DMS153 treated with DMSO at 0.1 percent for 48 hours (cell line): ENCODE data around the gene BOLA2.
"Not testable (repeated sequence)": the region's sequence is repeated elsewhere in the genome, so short reads cannot be mapped to it uniquely, and the experiment has no call there.

Source experiments
- DNase-seq: peaks from one replicate; lab custom pipeline; 2025; ENCODE audit not compliant: unreplicated experiment; lab: John Stamatoyannopoulos, UW

BOLA2 gene

DNA sequence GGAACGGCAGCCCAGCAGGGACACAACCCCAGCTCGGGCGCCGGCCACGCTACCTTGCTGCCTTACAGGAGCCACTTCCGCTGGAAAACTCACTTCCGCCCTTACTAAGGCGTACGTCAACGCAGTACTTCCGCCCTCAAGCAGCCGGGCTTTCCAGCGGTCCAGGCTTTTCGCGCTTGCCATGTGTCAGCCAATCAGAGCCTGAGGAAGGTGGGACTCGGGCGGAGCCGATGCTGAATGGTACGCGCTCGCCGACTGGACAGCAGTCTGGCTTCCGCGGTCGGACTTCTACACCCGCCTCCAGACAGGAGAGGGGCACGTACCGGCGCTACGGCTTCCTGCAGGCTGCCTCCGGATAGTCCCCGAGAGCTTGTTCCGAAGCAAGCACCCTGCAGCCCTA lies at the start of gene BOLA2, which contains the start of gene SLX1B:
Gene BOLA2 (minus strand): TSS at position 83 of the 400 bp plus-strand sequence. CDS start 98 bp downstream, outside the sequence.
Gene SLX1B (plus strand): TSS at position 265 of the 400 bp plus-strand sequence.
- not testable (repeated sequence) for DNase-seq

DNA sequence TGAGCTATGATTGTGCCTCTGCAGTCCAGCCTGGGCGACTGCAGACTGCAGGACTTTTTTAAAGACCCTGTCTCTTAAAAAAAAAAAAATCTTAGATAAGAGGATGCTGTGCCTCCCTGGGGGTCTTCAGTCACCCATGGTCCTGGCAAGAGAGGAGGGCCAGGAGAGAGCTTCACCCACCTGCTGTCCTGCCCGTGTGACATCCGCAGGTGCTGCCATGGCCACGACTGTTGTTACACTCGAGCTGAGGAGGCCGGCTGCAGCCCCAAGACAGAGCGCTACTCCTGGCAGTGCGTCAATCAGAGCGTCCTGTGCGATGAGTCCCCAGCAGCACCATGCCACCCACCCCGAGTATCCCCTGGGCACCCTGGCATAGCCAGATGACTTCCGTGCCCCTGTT lies 28.1 kb upstream of the BOLA2 start:
- not testable (repeated sequence) for DNase-seq

DNA sequence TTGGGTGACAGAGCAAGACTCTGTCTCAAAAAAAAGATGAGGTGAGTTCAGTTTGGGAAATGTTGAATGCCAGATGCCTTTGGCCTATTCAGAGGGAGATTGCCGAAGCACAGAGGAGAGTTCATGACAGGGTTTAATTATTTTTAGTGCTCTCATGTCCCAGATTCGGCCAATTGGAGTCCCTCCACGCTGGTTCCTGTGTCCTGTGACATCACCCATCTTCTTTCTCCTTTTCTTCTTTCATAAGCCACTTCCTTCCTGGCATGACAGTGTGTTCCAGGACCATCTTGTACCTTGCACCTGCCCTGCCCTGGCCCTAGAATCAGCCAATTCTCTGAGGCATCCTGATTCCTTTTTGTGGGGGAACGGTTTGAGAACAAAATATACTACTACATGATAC lies 17.9 kb upstream of the BOLA2 start:
- not testable (repeated sequence) for DNase-seq

DNA sequence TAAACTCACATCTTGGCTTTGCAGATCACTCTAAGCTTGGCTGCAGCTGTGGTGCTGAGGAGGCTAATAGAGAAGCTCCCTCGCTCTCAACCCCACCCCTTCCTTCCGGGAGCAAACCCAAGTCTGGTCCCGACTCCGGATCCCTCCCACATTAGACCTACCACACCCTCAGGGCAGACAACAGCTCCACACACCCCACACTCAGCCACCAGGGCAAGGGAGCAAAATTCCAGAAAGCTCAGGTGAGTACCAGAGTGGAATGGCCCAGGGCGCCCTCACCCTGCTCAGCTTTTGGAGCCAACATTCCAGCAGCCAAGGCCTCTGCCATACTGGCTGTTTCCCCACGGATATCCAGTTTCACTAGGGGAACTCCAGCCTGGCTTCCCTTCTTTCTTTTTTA lies 15.5 kb upstream of the BOLA2 start:
- not testable (repeated sequence) for DNase-seq

DNA sequence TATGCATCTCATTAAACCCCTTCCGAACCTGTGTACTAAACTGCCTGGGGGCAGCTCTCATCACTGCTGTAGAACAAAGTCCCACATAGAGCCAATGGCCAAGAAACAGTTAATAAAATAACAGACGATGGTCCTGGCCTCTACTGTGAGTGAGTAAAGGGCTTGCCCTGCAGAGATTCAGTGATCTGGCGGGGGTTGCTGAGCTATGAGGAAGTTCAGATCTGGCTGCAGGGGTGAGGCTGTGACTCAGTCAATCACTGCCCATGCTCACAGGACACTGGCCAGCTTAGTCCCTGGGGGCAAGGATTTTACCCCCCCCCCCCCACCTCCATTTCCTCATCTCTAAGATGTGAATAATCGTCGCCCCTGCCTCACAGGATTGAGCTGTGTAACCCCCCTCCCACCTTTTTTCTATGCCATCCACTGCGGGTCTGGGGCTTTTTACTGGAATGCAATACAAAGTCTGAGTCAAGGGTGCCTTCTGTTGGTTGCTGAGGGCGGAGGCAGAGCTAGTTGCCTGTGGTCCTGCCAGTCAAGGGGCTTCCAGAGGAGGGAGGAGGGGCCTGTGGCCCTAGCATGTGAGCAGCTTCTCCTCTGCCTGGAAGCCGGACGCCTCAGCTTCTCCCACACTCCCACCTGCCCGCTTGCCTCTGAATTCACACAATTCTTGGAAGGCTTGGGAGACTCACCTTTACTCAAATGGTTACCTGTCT lies 13.7 kb upstream of the BOLA2 start:
- DNase-seq, result not testable (repeated sequence)

DNA sequence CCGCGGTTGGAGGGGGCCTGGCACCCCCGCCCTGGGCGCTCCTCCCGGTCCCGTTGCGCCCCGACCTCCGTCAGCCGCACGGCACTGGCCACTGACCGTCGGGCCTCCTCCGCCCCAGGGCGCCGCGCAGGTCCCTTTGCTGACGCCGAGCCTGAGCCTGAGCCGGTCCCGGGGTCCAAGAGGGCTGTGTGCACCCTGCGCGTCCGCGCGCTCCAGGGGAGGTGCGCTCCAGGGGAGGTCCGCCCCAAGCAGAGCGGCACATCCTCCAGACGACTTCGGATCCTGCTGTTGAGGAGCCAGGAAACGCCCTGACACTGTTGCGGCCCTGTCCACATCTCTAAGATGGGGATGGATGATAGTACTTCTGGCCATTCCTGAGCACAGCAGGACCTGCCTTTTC lies 12.8 kb upstream of the BOLA2 start:
- DNase-seq, result not testable (repeated sequence)

DNA sequence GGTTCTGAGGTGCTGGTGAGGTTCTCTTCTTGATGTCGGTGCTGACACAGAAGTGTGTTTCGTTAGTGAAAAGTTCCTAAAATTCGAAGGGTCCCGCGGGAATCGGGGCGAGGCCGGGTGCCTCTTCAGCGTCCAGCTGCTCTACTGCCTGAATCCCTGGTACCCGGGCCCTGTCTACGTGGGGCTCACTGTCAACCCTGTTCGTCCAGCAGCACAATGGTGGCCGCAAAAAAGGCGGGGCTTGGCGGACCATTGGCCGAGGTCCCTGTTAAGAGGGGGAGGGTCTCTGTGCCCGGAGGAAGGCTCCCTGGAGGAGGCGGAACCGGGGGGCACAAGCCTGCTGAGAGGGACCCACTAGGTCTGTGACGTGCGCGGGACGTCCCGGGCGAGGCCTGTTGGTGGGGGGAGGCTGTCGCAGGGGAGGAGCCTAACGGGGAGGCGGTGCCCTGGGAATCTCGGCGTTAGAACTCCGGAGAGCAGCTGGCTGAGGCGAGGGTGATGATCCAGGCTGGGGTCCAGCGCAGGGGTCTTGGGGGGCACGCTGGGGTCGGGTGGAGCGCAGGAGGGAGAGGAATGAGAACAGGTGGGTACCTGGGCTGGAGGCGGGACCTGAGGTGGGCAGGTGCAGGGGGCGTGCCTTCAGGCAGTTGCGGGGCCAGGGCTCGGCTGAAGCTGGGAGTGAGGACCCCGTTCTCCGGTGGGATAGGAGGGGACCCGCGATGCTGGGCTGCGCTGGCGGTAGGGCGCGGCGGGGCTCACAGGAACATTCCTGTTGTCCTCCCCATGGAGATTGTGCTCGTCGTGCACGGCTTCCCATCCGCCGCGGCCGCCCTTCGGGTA lies 12.1 kb upstream of the BOLA2 start:
- DNase-seq, result not testable (repeated sequence)

DNA sequence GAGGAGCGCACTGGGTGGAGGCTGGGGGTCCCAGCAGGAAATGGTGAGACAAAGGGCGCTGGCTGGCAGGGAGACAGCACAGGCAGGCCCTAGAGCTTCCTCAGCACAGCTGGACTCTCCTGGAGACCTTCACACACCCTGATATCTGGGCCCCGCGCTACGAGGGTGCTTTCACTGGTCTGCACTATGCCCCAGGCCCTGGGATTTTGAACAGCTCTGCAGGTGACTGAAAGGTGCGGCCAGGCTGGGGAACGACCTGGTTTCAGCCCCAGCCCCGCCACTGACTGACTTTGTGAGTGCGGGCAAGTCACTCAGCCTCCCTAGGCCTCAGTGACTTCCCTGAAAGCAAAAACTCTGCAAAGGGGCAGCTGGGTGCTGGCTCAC lies 6.5 kb upstream of the BOLA2 start:
- not testable (repeated sequence) for DNase-seq

DNA sequence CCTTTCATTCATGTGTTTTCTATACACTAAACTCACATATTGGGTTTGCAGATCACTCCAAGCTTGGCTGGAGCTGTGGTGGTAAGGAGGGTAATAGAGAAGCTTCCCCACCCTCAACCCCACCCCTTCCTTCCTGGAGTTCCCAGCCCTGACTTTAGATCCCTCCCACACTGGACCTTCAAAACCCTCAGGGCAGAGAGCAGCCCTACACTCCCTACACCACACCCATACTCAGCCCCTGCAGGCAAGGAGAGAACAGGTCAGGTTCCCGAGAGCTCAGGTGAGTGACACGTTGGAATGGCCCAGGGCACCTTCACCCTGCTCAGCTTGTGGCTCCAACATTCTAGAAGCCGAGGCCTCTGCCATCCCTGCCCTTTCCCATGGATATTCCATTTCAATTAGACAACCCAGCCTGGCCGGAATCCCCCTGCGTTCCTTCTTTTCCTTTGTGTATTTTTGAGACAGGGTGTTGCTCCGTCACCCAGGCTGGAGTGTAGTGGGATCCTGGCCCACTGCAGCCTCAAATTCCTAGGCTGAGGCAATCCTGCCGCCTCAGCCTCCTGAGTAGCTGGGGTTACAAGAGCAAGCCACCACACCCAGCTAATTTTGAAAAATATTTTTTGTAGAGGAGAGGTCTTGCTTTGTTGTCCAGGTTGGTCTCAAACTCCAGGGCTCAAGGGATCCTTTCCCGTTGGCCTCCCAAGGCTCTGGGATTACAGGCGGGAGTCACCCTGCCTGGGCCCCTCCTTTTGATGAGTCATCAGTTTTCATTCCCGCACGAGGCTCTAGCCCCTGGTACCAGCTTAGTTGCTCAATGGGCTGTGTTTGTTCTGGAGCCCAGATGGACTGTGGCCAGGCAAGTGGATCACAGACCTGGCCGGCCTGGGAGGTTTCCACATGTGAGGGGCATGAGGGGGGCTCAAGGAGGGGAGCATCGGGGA lies 5.8 kb upstream of the BOLA2 start, which contains the start of gene SULT1A4:
Gene SULT1A4 (plus strand): TSS at position 208 of the 941 bp plus-strand sequence. CDS start 1,473 bp downstream, outside the sequence.
- not testable (repeated sequence) for DNase-seq

DNA sequence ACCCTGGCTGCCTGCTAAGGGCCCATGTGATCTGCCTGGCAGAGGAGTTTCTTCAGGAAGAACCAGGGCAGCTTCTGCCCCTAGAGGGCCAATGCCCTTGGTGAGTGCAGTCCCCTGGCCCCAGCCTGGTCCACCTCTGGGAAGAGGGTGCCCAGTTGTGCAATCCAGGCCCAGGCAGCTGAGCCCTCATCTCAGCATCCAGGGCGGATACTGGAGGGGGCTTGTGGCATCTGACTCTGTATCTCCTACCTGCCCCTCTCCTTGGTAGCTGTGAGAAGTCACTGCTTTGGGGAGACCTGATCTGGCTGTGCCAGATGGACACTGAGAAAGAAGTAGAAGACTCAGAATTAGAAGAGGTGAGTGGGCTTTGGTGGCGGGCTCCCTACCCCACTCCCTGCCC lies 3.5 kb upstream of the BOLA2 start:
- not testable (repeated sequence) for DNase-seq

DNA sequence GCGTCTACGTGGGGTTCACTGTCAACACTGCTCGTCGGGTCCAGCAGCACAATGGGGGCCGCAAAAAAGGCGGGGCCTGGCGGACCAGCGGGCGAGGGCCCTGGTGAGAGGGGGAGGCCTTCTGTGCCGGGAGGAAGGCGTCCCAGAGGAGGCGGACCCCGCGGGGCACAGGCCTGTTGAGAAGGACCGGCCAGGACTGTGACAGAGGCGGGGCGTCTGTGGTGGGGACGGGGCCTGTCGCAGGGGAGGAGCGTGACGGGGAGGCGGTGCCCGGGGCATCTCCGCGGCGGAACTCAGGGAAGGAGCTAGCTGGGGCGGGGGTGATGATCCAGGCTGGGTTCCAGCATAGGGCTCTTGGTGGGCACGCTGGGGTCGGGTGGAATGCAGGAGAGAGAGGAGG lies 677 bp upstream of the BOLA2 start:
- DNase-seq, result not testable (repeated sequence)

DNA sequence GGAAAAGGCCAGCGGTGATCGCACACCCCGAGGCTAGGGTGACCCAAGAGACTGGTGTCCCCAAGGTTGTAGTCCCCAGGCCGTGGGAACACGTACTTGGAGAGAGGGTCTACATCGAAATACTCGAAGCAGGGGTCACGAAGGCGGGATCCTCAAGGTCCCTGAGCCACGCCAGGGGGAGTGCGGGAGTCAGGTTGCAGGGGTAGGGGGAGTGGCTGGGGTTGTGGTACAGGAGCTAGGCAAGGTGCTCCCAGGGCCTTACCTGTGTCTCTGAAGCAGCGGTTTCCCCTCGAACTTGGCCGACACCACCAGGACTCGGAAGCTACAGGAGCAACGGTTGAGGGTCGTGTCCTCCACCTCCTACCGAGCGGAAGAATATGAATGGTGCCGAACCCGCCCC lies 397 bp downstream of the BOLA2 start:
- not testable (repeated sequence) for DNase-seq

DNA sequence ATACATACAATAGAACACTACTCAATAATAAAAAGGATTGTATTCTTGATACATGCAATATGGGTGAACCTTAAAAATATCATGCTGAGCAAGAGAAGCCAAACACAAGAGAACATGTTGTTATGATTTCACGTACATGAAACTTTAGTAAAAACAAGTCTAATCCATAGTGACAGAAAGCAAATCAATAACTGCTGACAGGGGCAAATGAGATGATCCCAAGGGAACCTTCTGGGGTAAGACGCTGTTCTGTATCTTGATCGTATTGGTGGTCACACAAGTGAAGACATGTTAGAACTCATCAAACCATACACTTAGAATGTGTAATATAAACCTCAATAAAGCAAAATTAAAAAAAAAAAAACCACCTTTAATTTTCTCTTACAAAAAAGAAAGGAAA lies 28.8 kb downstream of the BOLA2 start:
- DNase-seq, result not testable (repeated sequence)

DNA sequence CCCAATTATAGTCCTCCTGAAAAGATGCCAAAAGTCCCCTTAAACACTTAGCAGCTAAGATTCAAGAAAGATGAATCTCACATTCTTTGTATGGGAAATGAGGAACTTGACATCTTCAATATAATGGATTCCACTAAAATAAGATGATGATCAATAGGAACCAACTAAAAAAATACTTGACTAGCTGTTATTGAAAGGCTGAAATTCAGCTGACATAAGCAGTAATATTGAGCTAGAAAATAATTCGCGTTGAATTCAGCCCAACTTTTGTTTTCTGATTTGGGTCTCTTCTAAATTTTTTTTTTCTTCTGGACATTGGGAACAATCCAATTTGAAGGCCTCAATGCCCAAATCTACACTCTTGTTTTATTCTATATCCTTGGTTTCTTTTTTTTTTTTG lies 30.6 kb downstream of the BOLA2 start:
- DNase-seq, result not testable (repeated sequence)

DNA sequence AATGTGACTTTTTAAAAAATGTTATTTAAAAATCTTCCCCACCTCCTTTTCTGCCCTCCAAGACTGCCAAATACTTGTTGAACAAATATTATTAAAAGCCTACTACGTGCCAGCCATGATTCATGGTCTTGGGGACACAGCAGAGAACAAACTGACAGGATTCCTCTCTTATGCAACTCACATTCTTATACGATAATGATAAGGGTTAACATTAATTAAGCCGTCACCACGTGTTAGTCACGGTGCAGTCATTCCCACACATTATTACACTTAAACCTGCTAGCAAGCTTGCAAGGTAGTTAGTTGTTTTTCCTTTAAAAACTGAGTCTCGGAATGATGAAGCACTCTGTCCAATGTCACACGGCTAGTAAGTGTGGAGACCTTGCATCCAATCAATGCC lies 48.9 kb downstream of the BOLA2 start:
- not testable (repeated sequence) for DNase-seq
